GM18909 (cell line): Measurements from ENCODE around the gene HNRNPC.
A peak's percentile ranks its signal among the peaks of the same experiment; 100 is the strongest.
"Not testable (repeated sequence)": the region's sequence is repeated elsewhere in the genome, so short reads cannot be mapped to it uniquely, and the experiment has no call there.

ENCODE experiments used
- ATAC-seq: cut with Tn5 transposase; IDR thresholded peaks from one replicate; pipeline ENCODE4 v1.9.1; 2021; ENCODE audit warnings: mild to moderate bottlenecking; ENCODE audit not compliant: unreplicated experiment, poor library complexity

HNRNPC gene

GRCh38 chr14:21199611-21200560 is 69.4 kb downstream of the HNRNPC start:
- no peak for ATAC-seq

- no peak for ATAC-seq
Measured at GRCh38 chr14:21197418-21198205, 71.6 kb downstream of the HNRNPC start.

GRCh38 chr14:21194597-21194996 is 74.6 kb downstream of the HNRNPC start:
- ATAC-seq, result no peak

GRCh38 chr14:21192875-21193535 is 76.2 kb downstream of the HNRNPC start:
- ATAC-seq, result no peak

DNA sequence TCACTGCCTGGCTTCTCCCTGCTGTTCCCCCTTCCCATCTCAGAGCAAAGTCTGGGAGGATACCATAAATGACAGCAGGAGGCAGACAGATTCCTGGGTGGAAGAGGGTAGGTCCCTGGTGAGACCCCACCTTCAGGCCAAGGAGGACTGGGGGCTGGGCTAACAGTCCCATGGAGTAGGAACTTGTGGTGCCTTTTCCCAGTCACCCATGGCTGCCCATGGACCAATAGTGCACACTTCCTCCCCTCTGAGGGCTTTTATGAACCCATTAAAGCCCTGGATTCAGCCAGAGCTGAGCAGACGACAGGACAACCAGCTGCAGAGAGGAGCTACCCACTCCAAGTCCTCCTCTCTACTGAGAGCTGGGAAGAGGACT is 76.8 kb downstream of the HNRNPC start:
- ATAC-seq, result no peak

GRCh38 chr14:21191809-21192446 is 77.3 kb downstream of the HNRNPC start:
- peak; percentile 95 for ATAC-seq

DNA sequence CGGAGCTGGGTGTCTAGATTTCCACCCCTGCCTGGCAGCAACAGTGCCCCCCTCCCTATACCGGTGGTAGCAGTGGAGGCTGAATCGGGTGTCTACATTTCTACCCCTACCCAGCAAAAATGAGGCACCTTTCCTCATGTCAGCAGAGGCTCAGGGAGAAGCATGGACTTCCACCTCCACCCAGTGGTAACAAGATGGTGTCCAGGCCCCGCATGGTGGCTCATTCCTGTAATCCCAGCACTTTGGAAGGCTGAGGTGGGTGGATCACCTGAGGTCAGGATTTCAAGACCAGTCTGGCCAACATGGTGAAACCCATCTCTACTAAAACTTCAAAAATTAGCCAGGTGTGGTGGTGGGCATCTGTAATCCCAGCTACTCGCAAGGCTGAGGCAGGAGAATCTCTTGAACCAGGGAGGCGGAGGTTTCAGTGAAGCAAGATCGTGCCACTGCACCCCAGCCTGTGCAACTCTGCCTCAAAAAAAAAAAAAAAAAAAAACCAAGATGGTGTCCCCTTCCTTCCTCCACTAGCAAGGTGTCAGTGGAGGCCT is 77.9 kb downstream of the HNRNPC start:
- ATAC-seq, result no peak

DNA sequence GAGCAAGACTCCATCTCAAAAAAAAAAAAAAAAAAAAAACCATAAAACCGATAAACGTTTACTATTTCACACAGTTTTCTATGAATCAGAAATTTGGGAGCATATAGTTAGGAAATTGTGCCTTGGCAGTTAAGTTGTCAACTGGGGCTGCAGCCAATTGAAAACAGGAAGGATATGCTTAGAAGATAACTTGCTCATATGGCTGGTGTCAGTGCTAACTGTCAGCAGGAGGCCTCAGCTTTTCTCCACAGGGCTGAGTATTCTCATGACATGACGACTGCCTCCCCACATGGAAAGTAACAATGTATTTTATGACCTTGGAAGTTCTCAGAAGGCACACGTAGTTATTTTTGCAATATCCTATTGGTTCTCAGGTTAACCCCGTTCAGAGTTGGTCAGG is 83.8 kb downstream of the HNRNPC start:
- no peak for ATAC-seq

DNA sequence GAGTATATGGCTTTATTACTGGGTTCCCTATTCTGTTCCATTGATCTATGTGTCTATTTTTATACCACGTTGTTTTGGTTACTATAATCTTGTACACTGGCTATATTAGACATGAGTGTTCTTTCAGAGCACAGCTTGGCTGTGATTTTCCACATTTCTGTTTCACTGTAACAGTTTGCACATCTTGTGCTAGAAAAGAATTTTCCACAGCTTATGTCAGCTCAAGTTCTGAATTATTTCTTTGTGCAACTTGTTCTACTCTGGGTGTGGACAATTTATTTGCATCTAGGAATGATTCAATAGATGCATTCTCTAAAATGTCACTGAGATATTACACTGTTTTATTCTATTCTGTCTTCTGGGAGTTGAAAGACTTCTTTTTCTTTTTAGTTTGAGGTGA is 85.0 kb downstream of the HNRNPC start:
- ATAC-seq, result no peak

DNA sequence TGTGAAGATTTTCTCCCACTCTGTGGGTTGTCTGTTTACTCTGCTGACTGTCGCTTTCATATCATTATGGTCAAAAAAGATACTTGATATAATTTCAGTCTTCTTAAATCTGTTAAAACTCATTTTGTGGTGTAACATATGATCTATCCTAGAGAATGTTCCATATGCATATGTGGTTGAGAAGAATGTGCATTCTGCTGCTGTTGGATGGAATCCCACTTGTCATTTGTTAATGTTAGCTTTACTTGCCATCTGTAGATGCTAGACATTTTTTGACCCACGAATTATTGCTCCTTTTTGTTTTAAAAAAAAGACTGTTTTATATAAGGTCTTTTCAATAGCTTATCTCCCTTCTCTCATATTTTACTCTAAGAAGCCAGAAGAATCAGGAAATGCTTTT is 87.1 kb downstream of the HNRNPC start:
- ATAC-seq, result no peak

DNA sequence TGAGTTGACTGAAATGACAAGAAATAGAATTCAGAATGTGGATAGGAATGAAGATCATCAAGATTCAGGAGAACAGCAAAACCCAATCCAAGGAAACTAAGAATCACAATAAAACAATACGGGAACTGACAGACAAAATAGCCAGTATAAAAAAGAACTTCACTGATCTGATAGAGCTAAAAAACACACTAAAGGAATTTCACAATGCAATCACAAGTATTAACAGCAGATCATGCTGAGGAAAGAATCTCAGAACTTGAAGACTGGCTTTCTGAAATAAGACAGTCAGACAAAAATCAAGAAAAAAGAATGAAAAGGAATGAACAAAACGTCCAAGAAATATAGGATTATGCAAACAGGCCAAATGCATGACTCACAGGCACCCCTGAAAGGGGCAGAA is 98.1 kb downstream of the HNRNPC start:
- ATAC-seq, result no peak

DNA sequence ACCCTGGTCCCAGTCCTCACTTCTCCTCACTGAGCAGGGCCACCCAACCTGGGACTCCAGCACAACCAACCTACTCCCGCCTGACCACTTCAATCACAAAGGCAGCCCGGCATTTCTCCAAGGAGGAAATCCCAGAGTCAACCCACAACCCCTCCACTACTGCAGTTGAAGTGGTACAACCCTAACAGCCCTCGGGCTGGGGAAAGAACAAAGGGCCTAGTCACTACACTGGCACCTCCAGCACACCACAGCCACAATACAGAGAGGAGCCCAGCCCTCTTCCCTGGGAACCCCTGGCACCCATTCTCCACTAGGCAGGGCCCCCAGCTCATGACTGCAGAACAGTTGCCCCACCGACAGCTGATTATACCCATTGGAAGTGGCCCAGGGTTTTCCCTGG is 99.7 kb downstream of the HNRNPC start:
- no peak for ATAC-seq

DNA sequence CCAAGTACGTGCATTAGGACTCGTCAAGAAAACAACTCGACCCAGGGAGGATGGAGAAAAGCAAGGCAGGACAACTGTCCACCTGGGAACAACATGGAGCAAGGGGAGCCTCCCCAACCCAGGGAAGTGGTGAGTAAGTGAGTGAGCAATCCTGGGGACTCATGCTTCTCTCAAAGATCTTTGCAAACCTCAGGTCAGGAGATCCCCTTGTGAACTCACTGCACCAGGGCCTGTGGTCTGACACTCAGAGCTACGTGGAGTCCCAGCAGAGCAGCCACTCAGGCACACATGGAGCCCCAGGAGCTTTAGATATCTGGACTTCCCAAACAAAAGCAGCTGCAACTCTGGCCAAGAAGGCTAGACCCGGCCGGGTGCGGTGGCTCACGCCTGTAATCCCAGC is 101.2 kb downstream of the HNRNPC start:
- ATAC-seq, result no peak

GRCh38 chr14:21165670-21166069 is 103.6 kb downstream of the HNRNPC start:
- not testable (repeated sequence) for ATAC-seq

DNA sequence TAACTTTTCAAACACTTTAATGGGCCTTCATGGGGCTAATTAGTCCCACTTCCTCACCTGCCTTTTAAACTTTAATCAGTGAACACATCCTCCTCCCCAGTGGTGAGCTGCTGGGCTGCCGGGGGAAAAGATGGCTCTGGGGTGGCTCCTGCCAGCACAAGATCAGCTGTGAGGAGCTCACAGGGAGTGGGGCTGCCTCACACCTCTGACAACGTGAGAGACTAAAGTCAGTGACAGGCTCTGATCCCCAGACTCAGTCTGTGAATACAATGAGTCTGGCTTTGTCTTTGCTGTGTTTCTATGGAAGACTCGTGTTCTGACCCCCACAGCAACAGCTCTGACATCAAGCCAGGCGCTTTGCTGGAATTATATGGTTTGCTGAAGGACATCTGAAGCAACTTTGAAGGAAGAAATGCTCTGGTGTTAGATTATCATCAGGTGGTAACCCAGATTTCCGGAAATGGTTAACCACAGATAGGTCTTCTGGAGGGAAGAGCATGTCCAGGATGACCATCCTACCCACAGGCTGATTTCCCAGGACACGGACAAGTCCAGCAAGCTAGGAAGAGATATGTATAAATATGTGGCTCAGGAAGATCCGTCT is 104.1 kb downstream of the HNRNPC start:
- ATAC-seq, result not testable (repeated sequence)

- ATAC-seq, result no peak
Measured at GRCh38 chr14:21163871-21164291, 105.4 kb downstream of the HNRNPC start.

DNA sequence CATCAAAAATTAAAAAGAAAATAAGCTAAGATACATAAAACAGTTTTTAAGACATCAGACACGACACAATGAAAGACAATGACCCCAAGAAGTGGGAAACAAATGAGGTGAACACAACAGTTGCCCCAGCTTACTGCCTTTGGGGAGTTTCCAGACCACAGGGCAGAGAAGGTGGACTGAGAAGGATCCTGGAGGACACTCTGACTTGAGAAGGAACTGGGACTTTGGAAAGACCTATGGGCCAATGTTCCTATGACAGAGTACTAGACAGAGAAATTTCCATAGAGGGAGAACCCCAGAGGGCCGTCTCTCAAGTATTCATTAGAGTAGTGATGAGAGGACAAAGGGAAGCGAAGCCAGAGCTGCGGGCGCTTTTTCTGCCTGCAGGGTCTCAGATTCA is 107.2 kb downstream of the HNRNPC start:
- no peak for ATAC-seq

DNA sequence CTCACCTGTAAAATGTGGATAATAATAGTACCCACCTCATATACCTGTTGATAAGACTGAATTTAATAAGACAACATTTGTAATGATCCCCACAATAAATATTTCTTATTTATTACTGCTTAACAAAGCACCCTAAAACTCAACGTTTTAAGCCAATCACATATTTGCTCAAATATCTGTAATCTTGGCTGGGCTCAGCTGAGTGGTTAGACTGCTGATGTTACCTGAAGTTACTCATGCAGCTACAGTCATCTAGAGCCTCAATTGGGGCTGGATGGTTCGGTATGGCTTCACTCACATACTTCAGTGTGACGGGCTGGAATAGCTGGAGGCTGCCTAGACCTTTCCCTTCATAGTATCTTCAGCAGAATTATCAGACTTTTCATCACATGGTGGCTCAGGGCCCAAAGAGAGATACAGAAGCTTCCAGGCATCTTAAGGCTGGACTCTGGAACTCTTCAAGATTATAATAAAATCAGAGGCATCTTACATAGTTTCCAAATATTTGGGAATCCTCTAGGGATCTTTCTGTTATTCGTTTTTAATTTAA is 109.1 kb downstream of the HNRNPC start:
- no peak for ATAC-seq
